ENCODE measurements around the gene C1QTNF2. TPM values are rescaled to one million over a fixed set of nuclear protein-coding genes. Genes with fewer than 3 reads are reported as not detected.

Gene C1QTNF2
- total and polyA plus RNA-seq, 2 of the 13 experiments (the other 11 are each of a cell fraction or from before 2014, with no cell fraction given) = not detected

DNA sequence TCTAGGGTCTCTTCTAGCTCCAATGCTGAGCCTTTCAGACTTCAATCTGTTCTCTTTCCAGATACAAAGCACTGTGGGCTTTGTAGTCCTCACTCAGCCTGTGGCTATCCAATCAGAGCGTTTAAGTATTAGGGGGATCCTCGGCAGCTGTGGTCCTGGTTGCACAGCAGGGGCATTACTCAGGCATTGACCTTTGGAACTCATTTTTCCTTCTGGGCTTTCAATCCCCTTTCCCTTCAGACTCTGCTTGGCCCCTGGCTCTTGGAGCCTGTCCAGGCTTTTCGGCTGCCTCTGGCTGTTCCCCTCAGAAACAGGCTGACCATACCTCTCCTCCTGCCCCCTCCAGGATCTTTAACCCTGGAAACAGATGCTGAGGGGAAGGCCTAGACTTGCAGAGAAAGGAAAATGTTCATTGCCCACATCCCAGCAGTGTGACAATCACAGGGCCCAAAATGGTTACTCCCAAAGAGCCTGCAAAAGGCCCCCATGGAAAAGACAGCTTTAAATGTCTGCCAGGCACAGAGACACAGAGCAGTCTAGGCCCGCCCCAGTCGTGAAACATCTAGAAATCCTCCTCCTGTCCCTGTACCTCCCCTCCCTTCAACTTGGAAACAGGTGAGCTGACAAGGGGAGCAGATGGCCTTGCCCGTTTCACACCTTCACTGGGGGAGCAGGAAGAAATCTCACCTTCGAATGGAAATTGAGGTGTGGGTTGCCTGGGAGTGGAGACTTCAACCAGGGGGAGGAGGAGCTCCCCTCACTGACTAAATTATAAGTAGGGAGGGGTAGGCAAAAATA is 13.7 kb downstream of the C1QTNF2 start:
- DNase-seq (ENCODE audit: low spot score) (no peak), FAIRE-seq (no peak), ATAC-seq (no peak)
- no peaks in the 10 kb centered on the region for H3K4me1 ChIP-seq (ENCODE audit: insufficient read depth, low read length)
- TF ChIP-seq ARID3A (IDR thresholded peaks at IDR 0.05; ENCODE audit: low read depth, low read length) (no peak), PHF8 (CRISPR knock-in tag; IDR thresholded peaks at IDR 0.05) (no peak), MAF1 (CRISPR knock-in tag; IDR thresholded peaks at IDR 0.05; ENCODE audit: borderline replicate concordance) (no peak), YEATS4 (CRISPR knock-in tag; IDR thresholded peaks at IDR 0.05; ENCODE audit: borderline replicate concordance) (no peak), ZNF619 (CRISPR knock-in tag; IDR thresholded peaks at IDR 0.05) (no peak), RCOR2 (CRISPR knock-in tag; IDR thresholded peaks at IDR 0.05) (no peak), CBX5 (CRISPR knock-in tag; IDR thresholded peaks at IDR 0.05; ENCODE audit: borderline replicate concordance) (no peak)
- H4K20me1 ChIP-seq (ENCODE audit: insufficient read depth, low read length) = no peaks in the 10 kb centered on the region
- 16% methylated on average over 5 of the region's 7 CpGs for WGBS (ENCODE audit: low lambda C conversion rate)
- no peaks in the 10 kb centered on the region for H3K9me3 ChIP-seq (ENCODE audit: low read length)
- H3K4me3 ChIP-seq (replicated peaks in 1 of 3; ENCODE audit: insufficient read depth in 1 of 3, low read depth in 2 of 3, low read length in 3 of 3) = no peak overlapping the region
- H3K36me3 ChIP-seq (replicated peaks in 1 of 2; ENCODE audit: control insufficient read depth in 1 of 2, insufficient read depth in 2 of 2, low read length in 2 of 2) = no peaks in the 10 kb centered on the region
- BruUV-seq (replicated peaks) = no TSS peak
- no peak overlapping the region for H3K4me2 ChIP-seq (ENCODE audit: low read depth, low read length)
- H3K27me3 ChIP-seq (ENCODE audit: control insufficient read depth in 1 of 2, insufficient read depth in 2 of 2, low read length in 2 of 2) = no peaks in the 10 kb centered on the region; a peak in 3 of 5 replicates
- no peaks in the 10 kb centered on the region for H3K79me2 ChIP-seq (ENCODE audit: insufficient read depth, low read length)
- intact Hi-C loops (cut with micrococcal nuclease; ENCODE audit: unreplicated experiment) = no loop called here
- ChIA-PET CTCF (ENCODE audit: low intra/inter-chr PET ratio, low total read pairs) (no interaction called here), POLR2A (no interaction called here)
- H3K9ac ChIP-seq (ENCODE audit: insufficient read depth, low read depth, low read length) = no peak overlapping the region
- no peak overlapping the region for H2AFZ ChIP-seq (ENCODE audit: low read length)
- in situ Hi-C loops (cut with HindIII; ENCODE audit: extremely low pct_ligation_motif_present, low pct_unique_long_range_greater_than_20kb) = no loop called here
- H3K27ac ChIP-seq (ENCODE audit: extremely low read length, insufficient read depth, low read length) = no peak overlapping the region
